OCI-LY3 (cell line): ENCODE data around the gene BRICD5.

Experiments used
- EZH2phosphoT487 ChIP-seq: fragments of 200-600 bp; shearing (Covaris generic); IDR thresholded peaks from 2 replicates; pipeline ENCODE4 v1.6.1; 2018; ENCODE audit warnings: antibody characterized with exemption, mixed run types, low read depth
- TF ChIP-seq, protein P1 (sequence below): fragments of 200-600, 300-600 bp; sonication (generic); IDR thresholded peaks from 2 replicates; pipeline ENCODE4 v1.5.1; 2014; ENCODE audit warnings: antibody characterized with exemption, low read length, low read depth

DNA sequence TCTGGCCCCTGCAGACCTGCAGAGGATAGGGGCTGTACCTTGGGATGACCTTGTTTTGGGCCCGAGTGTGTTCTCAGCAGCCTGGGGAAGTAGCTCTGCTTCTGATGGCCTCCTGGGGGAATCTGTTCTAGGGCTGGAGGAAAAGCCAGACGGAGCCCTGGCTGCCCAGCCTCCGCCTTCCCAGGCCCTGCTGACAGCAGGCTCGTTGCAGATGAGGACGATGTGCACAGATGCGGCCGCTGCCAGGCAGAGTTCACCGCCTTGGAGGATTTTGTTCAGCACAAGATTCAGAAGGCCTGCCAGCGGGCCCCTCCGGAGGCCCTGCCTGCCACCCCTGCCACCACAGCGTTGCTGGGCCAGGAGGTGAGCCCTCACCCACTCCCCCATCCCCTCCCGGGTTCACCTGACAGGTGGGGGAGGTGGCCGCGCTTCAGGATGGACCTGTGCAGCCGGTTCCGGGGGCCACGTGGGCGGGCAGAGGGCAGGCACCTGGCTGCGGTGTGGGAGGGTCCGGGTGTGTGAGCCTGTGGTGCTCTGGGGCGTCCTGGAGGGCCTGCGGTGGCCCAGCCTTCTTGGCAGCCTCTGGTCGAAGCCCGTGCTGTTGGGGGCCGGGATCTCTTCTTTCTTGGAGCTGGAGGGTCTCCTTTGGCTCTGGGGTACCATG, 17.6 kb upstream of the BRICD5 start:
- TF ChIP-seq, protein P1, sequence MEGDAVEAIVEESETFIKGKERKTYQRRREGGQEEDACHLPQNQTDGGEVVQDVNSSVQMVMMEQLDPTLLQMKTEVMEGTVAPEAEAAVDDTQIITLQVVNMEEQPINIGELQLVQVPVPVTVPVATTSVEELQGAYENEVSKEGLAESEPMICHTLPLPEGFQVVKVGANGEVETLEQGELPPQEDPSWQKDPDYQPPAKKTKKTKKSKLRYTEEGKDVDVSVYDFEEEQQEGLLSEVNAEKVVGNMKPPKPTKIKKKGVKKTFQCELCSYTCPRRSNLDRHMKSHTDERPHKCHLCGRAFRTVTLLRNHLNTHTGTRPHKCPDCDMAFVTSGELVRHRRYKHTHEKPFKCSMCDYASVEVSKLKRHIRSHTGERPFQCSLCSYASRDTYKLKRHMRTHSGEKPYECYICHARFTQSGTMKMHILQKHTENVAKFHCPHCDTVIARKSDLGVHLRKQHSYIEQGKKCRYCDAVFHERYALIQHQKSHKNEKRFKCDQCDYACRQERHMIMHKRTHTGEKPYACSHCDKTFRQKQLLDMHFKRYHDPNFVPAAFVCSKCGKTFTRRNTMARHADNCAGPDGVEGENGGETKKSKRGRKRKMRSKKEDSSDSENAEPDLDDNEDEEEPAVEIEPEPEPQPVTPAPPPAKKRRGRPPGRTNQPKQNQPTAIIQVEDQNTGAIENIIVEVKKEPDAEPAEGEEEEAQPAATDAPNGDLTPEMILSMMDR = no peak
- no peak for TF ChIP-seq EZH2phosphoT487
